HepG2 (cell line): ENCODE measurements around the gene THSD4. TPM values are rescaled to one million over a fixed set of nuclear protein-coding genes. Genes with fewer than 3 reads are reported as not detected.

Experiments
- ATAC-seq: fragments of 200-7000 bp; cut with Tn5 transposase; 3 replicates; pipeline ENCODE4 v1.9.1; 2020; ENCODE audit warnings: mild to moderate bottlenecking, moderate library complexity
- BruUV-seq: library from RNA; stranded (reverse); fragments of 400-500 nt; replicated peaks from 2 replicates; lab custom pipeline; 2021; lab: Mats Ljungman, UMichigan
- CTCF ChIA-PET: fragments of 300-600 bp; formaldehyde crosslinking; extraction: SDS; loops from one replicate; lab custom pipeline; 2021; ENCODE audit warnings: low total read pairs, inconsistent platforms, low intra/inter-chr PET ratio; lab: Yijun Ruan, JAX
- POLR2A ChIA-PET: fragments of 350-600 bp; sonication (Branson Sonifier 250); formaldehyde crosslinking; loops from one replicate; lab custom pipeline; 2020; ENCODE audit warnings: antibody characterized with exemption, inconsistent platforms; lab: Yijun Ruan, JAX
- DNase-seq: peaks from one replicate; pipeline ENCODE4 v3.0.0-alpha.2; 2015; ENCODE audit warnings: low spot score
- FAIRE-seq: peaks from 3 replicates; lab custom pipeline; 2011; peaks lifted over from hg19 to GRCh38; lab: Jason Lieb, UNC
- H2AFZ ChIP-seq: one replicate; pipeline ENCODE4 v1.6.1; 2011; ENCODE audit warnings: low read length, inconsistent platforms
- H3K27ac ChIP-seq: fragments of 300-600 bp; 3 replicates; pipeline ENCODE4 v1.8.0; 2011; ENCODE audit warnings: mixed run types, mild to moderate bottlenecking, mixed read lengths, low read length, inconsistent platforms; ENCODE audit not compliant: insufficient read depth; ENCODE audit errors: extremely low read length
- H3K27me3 ChIP-seq, 2 experiments: fragments of 200-600 bp in 1 of 2; 2 replicates in 1 of 2; 3 replicates in 1 of 2; pipeline versions ENCODE4 v1.6.0 to v1.8.0; 2011; ENCODE audit warnings: low read length in 2 of 2, mild to moderate bottlenecking in 2 of 2, moderate library complexity in 2 of 2, inconsistent platforms in 1 of 2; ENCODE audit not compliant: insufficient read depth in 2 of 2, control insufficient read depth in 1 of 2
- H3K36me3 ChIP-seq, 2 experiments: fragments of 200-600 bp in 1 of 2; replicated peaks in 1 of 2; 2 replicates in 1 of 2; 3 replicates in 1 of 2; pipeline versions ENCODE4 v1.5.1 to v1.8.0; 2011; ENCODE audit warnings: low read length in 2 of 2, inconsistent platforms in 1 of 2; ENCODE audit not compliant: insufficient read depth in 2 of 2, control insufficient read depth in 1 of 2
- H3K4me1 ChIP-seq: 2 replicates; pipeline ENCODE4 v1.5.1; 2012; ENCODE audit warnings: low read length, inconsistent platforms; ENCODE audit not compliant: insufficient read depth
- H3K4me2 ChIP-seq: 2 replicates; pipeline ENCODE4 v1.6.0; 2011; ENCODE audit warnings: low read depth, low read length, inconsistent platforms
- H3K4me3 ChIP-seq, 3 experiments: fragments of 200-600 bp in 1 of 3; sonication (generic), shearing (Covaris generic) in 1 of 3; replicated peaks in 1 of 3; 2 replicates each; pipeline ENCODE4 v1.5.1; 2011 to 2016; ENCODE audit warnings: low read length in 3 of 3, inconsistent platforms in 2 of 3, low read depth in 2 of 3, mild to moderate bottlenecking in 2 of 3, control low read depth in 1 of 3, mixed read lengths in 1 of 3; ENCODE audit not compliant: insufficient read depth in 1 of 3
- H3K79me2 ChIP-seq: one replicate; pipeline ENCODE4 v1.6.1; 2011; ENCODE audit warnings: low read length, inconsistent platforms; ENCODE audit not compliant: insufficient read depth
- H3K9ac ChIP-seq: 2 replicates; pipeline ENCODE4 v1.6.0; 2011; ENCODE audit warnings: mild to moderate bottlenecking, low read depth, low read length, inconsistent platforms; ENCODE audit not compliant: insufficient read depth
- H3K9me3 ChIP-seq: 2 replicates; pipeline ENCODE4 v1.5.1; 2012; ENCODE audit warnings: mild to moderate bottlenecking, low read length
- H4K20me1 ChIP-seq: 2 replicates; pipeline ENCODE4 v1.6.0; 2011; ENCODE audit warnings: inconsistent platforms, mild to moderate bottlenecking, low read length, moderate library complexity; ENCODE audit not compliant: insufficient read depth
- MEIS2 ChIP-seq: sonication (generic); formaldehyde crosslinking; IDR thresholded peaks from 2 replicates; pipeline ENCODE4 v1.9.0; 2021; ENCODE audit warnings: mild to moderate bottlenecking, missing genetic modification reagents
- MYNN ChIP-seq: sonication (generic); formaldehyde crosslinking; IDR thresholded peaks from 2 replicates; pipeline ENCODE4 v1.4.0; 2020; ENCODE audit warnings: mild to moderate bottlenecking, low read depth, missing genetic modification reagents
- RBAK ChIP-seq: sonication (generic); formaldehyde crosslinking; IDR thresholded peaks from 2 replicates; pipeline ENCODE4 v1.5.1; 2020; ENCODE audit warnings: mild to moderate bottlenecking, missing genetic modification reagents
- SAFB2 ChIP-seq: sonication (generic); formaldehyde crosslinking; IDR thresholded peaks from 2 replicates; pipeline ENCODE4 v1.5.1; 2020; ENCODE audit warnings: missing genetic modification reagents, low read depth, mild to moderate bottlenecking, borderline replicate concordance
- ZBTB3 ChIP-seq: sonication (generic); formaldehyde crosslinking; IDR thresholded peaks from 2 replicates; pipeline ENCODE4 v1.4.0; 2020; ENCODE audit warnings: low read depth, mild to moderate bottlenecking, moderate library complexity, missing genetic modification reagents, borderline replicate concordance
- ZNF326 ChIP-seq: sonication (generic); formaldehyde crosslinking; IDR thresholded peaks from 2 replicates; pipeline ENCODE4 v1.4.0; 2020; ENCODE audit warnings: missing genetic modification reagents, borderline replicate concordance
- ZNF530 ChIP-seq: sonication (generic); formaldehyde crosslinking; IDR thresholded peaks from 2 replicates; pipeline ENCODE4 v1.5.0; 2020; ENCODE audit warnings: low read depth, mild to moderate bottlenecking, missing genetic modification reagents
- ZNF552 ChIP-seq: sonication (generic); formaldehyde crosslinking; IDR thresholded peaks from 2 replicates; pipeline ENCODE4 v1.9.0; 2022; ENCODE audit warnings: missing genetic modification reagents, mild to moderate bottlenecking, borderline replicate concordance
- ZNF766 ChIP-seq: sonication (generic); formaldehyde crosslinking; IDR thresholded peaks from 2 replicates; pipeline ENCODE4 v1.5.0; 2020; ENCODE audit warnings: missing genetic modification reagents, borderline replicate concordance
- ZSCAN12 ChIP-seq: sonication (generic); formaldehyde crosslinking; IDR thresholded peaks from 2 replicates; pipeline ENCODE4 v1.9.0; 2021; ENCODE audit warnings: mild to moderate bottlenecking, missing genetic modification reagents
- ZSCAN30 ChIP-seq: sonication (generic); formaldehyde crosslinking; IDR thresholded peaks from 2 replicates; pipeline ENCODE4 v1.5.0; 2020; ENCODE audit warnings: mild to moderate bottlenecking, missing genetic modification reagents
- WGBS: methylation state at CpG from one replicate; pipeline ENCODE4 v1.1.6; 2017; ENCODE audit warnings: low lambda C conversion rate; 5-methylcytosine and 5-hydroxymethylcytosine counted together
- in situ Hi-C: cut with HindIII; loops from 2 replicates; pipeline ENCODE4 v1.10.0; 2017; ENCODE audit warnings: low pct_unique_long_range_greater_than_20kb; ENCODE audit not compliant: extremely low pct_ligation_motif_present
- intact Hi-C: fragments of 100-400 bp; cut with micrococcal nuclease; formaldehyde crosslinking; loops from one replicate; pipeline ENCODE4 v1.10.0; 2022; ENCODE audit not compliant: unreplicated experiment
- polyA plus RNA-seq, 8 experiments: library from polyadenylated mRNA; depleted of rRNA in 3 of 8; stranded (reverse) in 7 of 8; unstranded in 1 of 8; fragments of >200 nt; fragmentation: Illumina TruSeq in 4 of 8; extraction: Trizol in 4 of 8; gene quantifications; 2 replicates each; pipeline versions ENCODE4 v1.2.1 to v1.2.3, GENCODE V29; 2011 to 2016; ENCODE audit warnings: low read depth in 4 of 8, missing spikeins in 1 of 8, mixed read lengths in 1 of 8; ENCODE audit not compliant: insufficient read depth in 1 of 8
- total RNA-seq, 5 experiments: library from RNA; depleted of rRNA; stranded (reverse); fragments of >200 nt; fragmentation: Illumina TruSeq; extraction: Trizol; gene quantifications; 2 replicates each; pipeline ENCODE4 v1.2.3, GENCODE V29; 2016; ENCODE audit warnings: low read depth in 1 of 5
- TF ChIP-seq, protein P1 (sequence below): sonication (generic); formaldehyde crosslinking; conservative IDR thresholded peaks from 2 replicates; pipeline ENCODE4 v1.8.1; 2023; ENCODE audit warnings: missing genetic modification reagents
- TF ChIP-seq, protein P2 (sequence below): fragments of 450-650 bp; IDR thresholded peaks from 2 replicates; pipeline ENCODE4 v1.6.1; 2017; ENCODE audit warnings: mild to moderate bottlenecking
- TF ChIP-seq, protein P3 (sequence below): sonication (generic); formaldehyde crosslinking; IDR thresholded peaks from 2 replicates; pipeline ENCODE4 v1.8.0; 2022; ENCODE audit warnings: mild to moderate bottlenecking, missing genetic modification reagents, borderline replicate concordance

The THSD4 gene
- total and polyA plus RNA-seq, 2 of the 13 experiments (the other 11 are each of a cell fraction or from before 2014, with no cell fraction given), result 0.07 to 0.21 TPM

DNA sequence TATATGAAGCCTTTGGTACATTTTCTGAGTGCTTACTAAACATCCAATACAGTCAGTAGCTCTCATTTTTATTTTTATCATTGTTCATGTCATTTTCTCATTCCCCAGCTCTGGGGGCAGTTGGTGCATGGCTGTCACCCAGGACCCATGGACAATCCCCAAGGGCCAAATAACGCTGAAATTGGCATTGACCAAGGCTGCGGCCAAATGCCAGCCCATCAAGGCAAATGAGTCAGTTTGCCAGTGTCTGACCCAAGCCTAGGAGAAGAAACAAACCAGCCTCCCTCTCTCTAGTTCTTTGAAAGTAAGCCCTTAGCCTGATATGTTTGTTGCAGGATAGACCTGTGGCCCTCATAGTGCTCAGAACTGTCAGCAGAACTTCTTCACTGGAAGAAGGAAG, 219.2 kb downstream of the THSD4 start:
- Histone ChIP-seq H3K9me3 (no peaks in the 10 kb centered on the region), H3K27ac (no peak overlapping the region), H3K4me1 (no peaks in the 10 kb centered on the region), H3K9ac (no peak overlapping the region), H3K27me3 (peaks cover 1 to 5% of the 10 kb centered on the region in 2 experiments; a peak in 1 of 5 replicates), H3K4me3 (no peak overlapping the region), H3K79me2 (no peaks in the 10 kb centered on the region), H2AFZ (no peak overlapping the region), H4K20me1 (no peaks in the 10 kb centered on the region), H3K36me3 (no peaks in the 10 kb centered on the region), H3K4me2 (no peak overlapping the region)
- POLR2A ChIA-PET, result no interaction called here
- TF ChIP-seq MEIS2 (CRISPR knock-in tag) (no peak), ZNF530 (CRISPR knock-in tag) (no peak), ZNF552 (CRISPR knock-in tag) (no peak)
- no peak for ATAC-seq
- intact Hi-C loops (no loop called here), in situ Hi-C loops (no loop called here)
- CTCF ChIA-PET, result no interaction called here
- BruUV-seq, result no TSS peak
- no peak for FAIRE-seq
- WGBS, result 53% methylated on average over 2 of the region's 2 CpGs
- DNase-seq, result no peak

DNA sequence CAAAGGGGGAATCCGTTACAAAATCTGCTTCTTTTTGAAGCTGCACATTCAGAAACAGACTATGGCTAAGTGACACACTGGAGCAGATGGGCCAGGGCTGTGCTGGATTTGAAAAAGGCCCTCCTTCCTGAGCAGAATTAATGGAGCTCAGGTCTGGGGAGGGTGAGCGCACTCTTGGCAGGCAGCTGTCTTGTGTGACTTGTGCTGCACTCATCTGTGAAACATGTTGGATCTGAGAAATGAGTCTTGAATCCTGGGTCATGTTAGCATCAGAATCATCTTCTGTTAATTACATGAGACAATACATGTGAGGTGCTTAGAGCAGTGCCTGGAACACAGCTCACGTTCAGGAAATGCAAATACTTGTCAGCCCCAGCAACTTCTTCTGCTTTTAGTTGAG, 219.6 kb downstream of the THSD4 start:
- no peaks in the 10 kb centered on the region for H3K79me2 ChIP-seq
- H2AFZ ChIP-seq, result no peak overlapping the region
- intact Hi-C loops (no loop called here), in situ Hi-C loops (no loop called here)
- no TSS peak for BruUV-seq
- DNase-seq (no peak), FAIRE-seq (no peak), ATAC-seq (no peak)
- CTCF ChIA-PET, result no interaction called here
- no peaks in the 10 kb centered on the region for H3K9me3 ChIP-seq
- H3K4me2 ChIP-seq, result no peak overlapping the region
- no peaks in the 10 kb centered on the region for H3K36me3 ChIP-seq
- no peaks in the 10 kb centered on the region for H3K4me1 ChIP-seq
- H3K27me3 ChIP-seq, result peaks cover 1 to 5% of the 10 kb centered on the region in 2 experiments; a peak in 1 of 5 replicates
- H3K4me3 ChIP-seq, result no peak overlapping the region
- POLR2A ChIA-PET, result no interaction called here
- no peak overlapping the region for H3K27ac ChIP-seq
- no peak overlapping the region for H3K9ac ChIP-seq
- no peaks in the 10 kb centered on the region for H4K20me1 ChIP-seq
- WGBS, result 27% methylated on average over 3 of the region's 3 CpGs
- TF ChIP-seq RBAK (no peak), ZNF326 (CRISPR knock-in tag) (no peak), ZNF766 (CRISPR knock-in tag) (no peak), ZSCAN30 (CRISPR knock-in tag) (no peak), SAFB2 (CRISPR knock-in tag) (no peak), ZBTB3 (CRISPR knock-in tag) (no peak), MYNN (CRISPR knock-in tag) (no peak), ZSCAN12 (CRISPR knock-in tag) (no peak)
- TF ChIP-seq, protein P1, sequence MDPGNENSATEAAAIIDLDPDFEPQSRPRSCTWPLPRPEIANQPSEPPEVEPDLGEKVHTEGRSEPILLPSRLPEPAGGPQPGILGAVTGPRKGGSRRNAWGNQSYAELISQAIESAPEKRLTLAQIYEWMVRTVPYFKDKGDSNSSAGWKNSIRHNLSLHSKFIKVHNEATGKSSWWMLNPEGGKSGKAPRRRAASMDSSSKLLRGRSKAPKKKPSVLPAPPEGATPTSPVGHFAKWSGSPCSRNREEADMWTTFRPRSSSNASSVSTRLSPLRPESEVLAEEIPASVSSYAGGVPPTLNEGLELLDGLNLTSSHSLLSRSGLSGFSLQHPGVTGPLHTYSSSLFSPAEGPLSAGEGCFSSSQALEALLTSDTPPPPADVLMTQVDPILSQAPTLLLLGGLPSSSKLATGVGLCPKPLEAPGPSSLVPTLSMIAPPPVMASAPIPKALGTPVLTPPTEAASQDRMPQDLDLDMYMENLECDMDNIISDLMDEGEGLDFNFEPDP (CRISPR knock-in tag), result no peak
- TF ChIP-seq, protein P2, sequence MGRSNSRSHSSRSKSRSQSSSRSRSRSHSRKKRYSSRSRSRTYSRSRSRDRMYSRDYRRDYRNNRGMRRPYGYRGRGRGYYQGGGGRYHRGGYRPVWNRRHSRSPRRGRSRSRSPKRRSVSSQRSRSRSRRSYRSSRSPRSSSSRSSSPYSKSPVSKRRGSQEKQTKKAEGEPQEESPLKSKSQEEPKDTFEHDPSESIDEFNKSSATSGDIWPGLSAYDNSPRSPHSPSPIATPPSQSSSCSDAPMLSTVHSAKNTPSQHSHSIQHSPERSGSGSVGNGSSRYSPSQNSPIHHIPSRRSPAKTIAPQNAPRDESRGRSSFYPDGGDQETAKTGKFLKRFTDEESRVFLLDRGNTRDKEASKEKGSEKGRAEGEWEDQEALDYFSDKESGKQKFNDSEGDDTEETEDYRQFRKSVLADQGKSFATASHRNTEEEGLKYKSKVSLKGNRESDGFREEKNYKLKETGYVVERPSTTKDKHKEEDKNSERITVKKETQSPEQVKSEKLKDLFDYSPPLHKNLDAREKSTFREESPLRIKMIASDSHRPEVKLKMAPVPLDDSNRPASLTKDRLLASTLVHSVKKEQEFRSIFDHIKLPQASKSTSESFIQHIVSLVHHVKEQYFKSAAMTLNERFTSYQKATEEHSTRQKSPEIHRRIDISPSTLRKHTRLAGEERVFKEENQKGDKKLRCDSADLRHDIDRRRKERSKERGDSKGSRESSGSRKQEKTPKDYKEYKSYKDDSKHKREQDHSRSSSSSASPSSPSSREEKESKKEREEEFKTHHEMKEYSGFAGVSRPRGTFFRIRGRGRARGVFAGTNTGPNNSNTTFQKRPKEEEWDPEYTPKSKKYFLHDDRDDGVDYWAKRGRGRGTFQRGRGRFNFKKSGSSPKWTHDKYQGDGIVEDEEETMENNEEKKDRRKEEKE, result no peak
- TF ChIP-seq, protein P3, sequence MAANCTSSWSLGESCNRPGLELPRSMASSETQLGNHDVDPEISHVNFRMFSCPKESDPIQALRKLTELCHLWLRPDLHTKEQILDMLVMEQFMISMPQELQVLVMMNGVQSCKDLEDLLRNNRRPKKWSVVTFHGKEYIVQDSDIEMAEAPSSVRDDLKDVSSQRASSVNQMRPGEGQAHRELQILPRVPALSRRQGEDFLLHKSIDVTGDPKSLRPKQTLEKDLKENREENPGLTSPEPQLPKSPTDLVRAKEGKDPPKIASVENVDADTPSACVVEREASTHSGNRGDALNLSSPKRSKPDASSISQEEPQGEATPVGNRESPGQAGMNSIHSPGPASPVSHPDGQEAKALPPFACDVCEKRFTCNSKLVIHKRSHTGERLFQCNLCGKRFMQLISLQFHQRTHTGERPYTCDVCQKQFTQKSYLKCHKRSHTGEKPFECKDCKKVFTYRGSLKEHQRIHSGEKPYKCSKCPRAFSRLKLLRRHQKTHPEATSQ, result no peak
